Measurements from ENCODE around the gene METTL27.

Gene METTL27

GRCh38 chr7:73861305-73861704, 19.0 kb upstream of the METTL27 start:
- no peak for TF ChIP-seq CTCF (IDR thresholded peaks at IDR 0.05; ENCODE audit: low read depth, low read length)
- no peak overlapping the region for H3K4me3 ChIP-seq (ENCODE audit: low read depth, low read length)
- no peak overlapping the region for H3K27ac ChIP-seq
- DNase-seq = no peak
- no peaks in the 10 kb centered on the region for H3K27me3 ChIP-seq (ENCODE audit: insufficient read depth, low read depth, severe bottlenecking)
- no peaks in the 10 kb centered on the region for H3K9me3 ChIP-seq (ENCODE audit: severe bottlenecking)
- no peaks in the 10 kb centered on the region for H3K36me3 ChIP-seq

DNA sequence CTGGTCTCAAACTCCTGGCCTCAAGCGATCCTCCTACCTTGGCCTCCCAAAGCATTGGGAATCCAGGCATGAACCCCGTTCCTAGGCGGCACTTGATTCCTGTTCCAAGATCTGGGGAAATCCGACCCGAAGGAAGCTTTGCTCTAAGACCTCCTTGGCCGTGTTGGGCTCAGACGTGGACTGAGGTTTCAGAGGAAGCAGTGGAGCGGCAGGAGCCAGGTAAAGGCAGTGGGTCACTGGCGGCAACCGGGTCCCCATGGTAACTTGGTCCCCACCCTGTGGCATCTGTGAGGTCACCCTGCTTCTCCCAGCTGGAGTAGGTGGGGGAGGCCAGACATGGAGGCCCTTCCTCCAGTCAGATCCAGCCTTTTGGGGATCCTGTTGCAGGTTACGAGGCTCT, 18.5 kb upstream of the METTL27 start, which contains the start of gene TMEM270:
TSS of gene TMEM270 (plus strand) at position 301 of the 400 bp plus-strand sequence. CDS start at position 337, 36 bp downstream.
- no peaks in the 10 kb centered on the region for H3K9me3 ChIP-seq (ENCODE audit: severe bottlenecking)
- no peaks in the 10 kb centered on the region for H3K27me3 ChIP-seq (ENCODE audit: insufficient read depth, low read depth, severe bottlenecking)
- H3K36me3 ChIP-seq = no peaks in the 10 kb centered on the region
- H3K27ac ChIP-seq = no peak within 1 kb of the TSS
- no peak within 1 kb of the TSS for H3K4me3 ChIP-seq (ENCODE audit: low read depth, low read length)
- TF ChIP-seq CTCF (IDR thresholded peaks at IDR 0.05; ENCODE audit: low read depth, low read length) = no peak
- DNase-seq = no peak

DNA sequence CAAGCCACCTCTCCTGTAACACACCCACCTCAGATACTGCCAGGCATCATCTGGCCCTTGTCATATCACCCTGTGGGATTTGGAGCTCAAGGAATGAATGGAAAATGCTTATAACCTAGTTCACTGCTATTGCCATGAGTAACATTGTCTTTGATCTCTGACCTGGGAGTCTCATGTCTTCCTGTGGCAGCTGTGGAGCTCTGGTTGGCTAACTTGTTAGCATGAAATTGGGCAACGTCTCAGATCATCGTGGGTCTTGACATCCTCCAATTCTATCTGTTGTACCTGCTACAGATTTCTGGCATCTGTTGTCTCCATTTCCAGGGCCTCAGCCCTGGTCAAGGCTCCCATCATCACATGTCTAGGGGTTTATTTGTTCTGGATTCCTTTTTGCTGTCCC, 16.5 kb upstream of the METTL27 start:
- DNase-seq = no peak
- no peak overlapping the region for H3K27ac ChIP-seq
- no peaks in the 10 kb centered on the region for H3K27me3 ChIP-seq (ENCODE audit: insufficient read depth, low read depth, severe bottlenecking)
- H3K36me3 ChIP-seq = no peaks in the 10 kb centered on the region
- TF ChIP-seq CTCF (IDR thresholded peaks at IDR 0.05; ENCODE audit: low read depth, low read length) = no peak
- no peaks in the 10 kb centered on the region for H3K9me3 ChIP-seq (ENCODE audit: severe bottlenecking)
- no peak overlapping the region for H3K4me3 ChIP-seq (ENCODE audit: low read depth, low read length)

- no peak overlapping the region for H3K4me3 ChIP-seq (ENCODE audit: low read depth, low read length)
- DNase-seq = no peak
- no peak for TF ChIP-seq CTCF (IDR thresholded peaks at IDR 0.05; ENCODE audit: low read depth, low read length)
- no peaks in the 10 kb centered on the region for H3K27me3 ChIP-seq (ENCODE audit: insufficient read depth, low read depth, severe bottlenecking)
- H3K27ac ChIP-seq = no peak overlapping the region
- H3K9me3 ChIP-seq (ENCODE audit: severe bottlenecking) = no peaks in the 10 kb centered on the region
- H3K36me3 ChIP-seq = no peaks in the 10 kb centered on the region
These were observed 14.6 kb upstream of the METTL27 start for GRCh38 chr7:73856941-73857340.

DNA sequence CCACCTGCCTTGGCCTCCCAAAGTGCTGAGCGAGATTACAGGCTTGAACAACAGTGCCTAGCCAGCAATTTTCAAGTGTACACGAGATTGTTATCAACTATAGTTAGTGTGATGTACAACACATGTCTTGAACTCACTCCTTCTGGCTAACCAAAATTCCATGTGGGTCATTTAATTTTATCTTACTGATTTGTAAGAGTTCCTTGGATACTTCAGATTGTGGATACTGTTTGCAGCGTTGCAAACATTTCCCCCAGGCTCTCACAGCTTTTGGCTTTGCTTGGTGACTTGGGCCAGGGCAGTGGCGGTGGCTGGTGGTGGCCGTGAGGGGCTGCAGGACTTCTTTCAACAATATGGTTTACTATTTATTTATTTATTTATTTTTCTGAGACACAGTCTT, 10.2 kb upstream of the METTL27 start:
- no peaks in the 10 kb centered on the region for H3K9me3 ChIP-seq (ENCODE audit: severe bottlenecking)
- TF ChIP-seq CTCF (IDR thresholded peaks at IDR 0.05; ENCODE audit: low read depth, low read length) = no peak
- no peak overlapping the region for H3K4me3 ChIP-seq (ENCODE audit: low read depth, low read length)
- no peak overlapping the region for H3K27ac ChIP-seq
- H3K27me3 ChIP-seq (ENCODE audit: insufficient read depth, low read depth, severe bottlenecking) = no peaks in the 10 kb centered on the region
- H3K36me3 ChIP-seq = no peaks in the 10 kb centered on the region
- no peak for DNase-seq

Measured in WERI-Rb-1 (cell line).